HG03175 (cell line): ENCODE measurements around the gene KNTC1.
"Not testable (repeated sequence)": the region's sequence is repeated elsewhere in the genome, so short reads cannot be mapped to it uniquely, and the experiment has no call there.

Experiments used
- ATAC-seq: cut with Tn5 transposase; IDR thresholded peaks from one replicate; pipeline ENCODE4 v1.9.1; 2021; ENCODE audit warnings: mild to moderate bottlenecking, moderate library complexity; ENCODE audit not compliant: unreplicated experiment

The KNTC1 gene

DNA sequence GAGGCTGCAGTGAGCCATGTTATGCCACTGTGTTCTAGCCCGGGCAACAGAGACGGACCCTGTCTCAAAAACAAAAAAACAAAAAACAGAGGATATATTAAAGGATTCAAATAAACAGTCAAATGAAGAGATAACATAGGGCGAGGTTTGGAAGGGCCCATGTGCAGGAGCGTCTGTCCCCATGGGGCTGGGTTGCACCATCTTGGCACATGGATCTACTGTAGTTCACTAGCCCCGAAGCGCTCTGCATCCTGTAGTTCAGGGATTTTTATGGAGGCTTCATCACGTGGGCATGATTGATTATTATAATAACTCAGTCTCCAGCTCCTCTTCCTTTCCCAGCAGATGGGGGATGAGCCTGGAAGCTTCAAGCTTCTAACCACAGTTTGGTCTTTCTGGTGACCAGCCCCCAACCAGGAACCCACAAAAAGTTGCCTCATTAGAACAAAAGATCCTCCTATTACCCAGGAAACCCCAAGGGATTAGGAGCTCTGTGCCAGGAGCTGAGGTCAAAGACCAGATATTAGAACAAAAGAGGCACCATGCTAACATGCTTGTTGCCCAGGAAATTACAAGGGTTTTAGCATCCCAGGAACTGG, 116.3 kb downstream of the KNTC1 start:
- no peak for ATAC-seq

DNA sequence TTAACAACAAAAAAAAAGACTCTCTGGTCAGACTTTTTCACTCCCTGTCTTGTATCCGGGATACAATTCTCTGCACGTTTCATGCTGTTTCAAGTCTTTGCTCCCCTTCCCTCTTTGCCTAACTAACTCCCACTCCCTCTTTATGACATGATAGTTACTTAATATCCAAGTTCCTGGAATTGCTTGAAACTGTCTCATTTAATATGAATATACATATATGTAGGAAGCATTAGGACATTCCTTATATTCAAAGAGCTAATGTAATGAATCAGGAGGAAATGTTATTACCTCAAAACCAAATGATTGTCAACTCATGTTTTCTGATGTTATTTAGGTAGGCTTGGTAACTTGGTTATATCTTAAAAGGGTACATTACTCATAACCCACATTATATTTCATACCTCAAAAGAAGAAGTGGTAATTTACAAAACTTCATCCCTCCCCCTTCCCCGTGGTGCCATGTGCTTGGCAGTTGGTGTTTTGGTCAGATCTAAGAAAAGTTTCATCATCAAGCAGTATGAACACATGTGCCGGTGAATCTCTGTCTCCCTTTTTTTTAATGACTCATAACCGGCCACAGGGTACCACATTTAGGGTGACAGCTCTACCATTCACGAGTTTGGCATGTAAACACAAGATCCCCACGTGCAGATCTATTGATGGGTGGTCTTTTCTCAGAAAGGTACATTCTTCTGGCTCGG, 119.6 kb downstream of the KNTC1 start:
- peak; percentile 88 for ATAC-seq

DNA sequence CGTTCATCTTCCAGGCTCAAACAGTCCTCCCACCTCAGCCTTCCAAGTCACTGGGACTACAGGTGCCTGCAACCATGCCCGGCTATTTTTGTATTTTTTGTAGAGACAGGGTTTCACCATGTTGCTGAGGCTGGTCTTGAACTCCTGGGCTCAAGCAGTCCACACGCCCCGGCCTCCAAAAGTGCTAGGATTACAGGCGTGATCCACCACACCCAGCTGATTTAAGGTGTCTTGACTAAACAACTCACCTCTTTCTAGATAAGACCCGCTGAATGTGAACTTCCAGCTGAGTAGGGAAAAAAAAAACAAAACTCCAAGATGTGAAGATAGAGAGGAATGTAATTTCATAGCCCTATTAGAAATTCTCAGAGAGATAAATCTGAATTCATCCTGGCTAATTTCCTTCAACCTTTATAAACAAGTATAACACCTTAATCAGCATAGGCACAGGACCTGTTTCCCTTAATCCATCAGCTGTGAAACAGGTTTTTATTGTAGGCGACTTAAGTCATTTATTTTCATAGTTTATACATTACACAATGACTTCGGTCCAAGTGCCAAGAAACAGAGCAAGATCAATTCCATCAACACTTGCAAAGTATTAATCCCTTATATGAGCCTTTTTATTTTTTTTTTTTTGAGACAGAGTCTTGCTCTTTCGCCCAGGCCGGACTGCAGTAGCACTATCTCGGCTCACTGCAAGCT, 124.6 kb downstream of the KNTC1 start:
- no peak for ATAC-seq

GRCh38 chr12:122653291-122653690, 126.2 kb downstream of the KNTC1 start:
- not testable (repeated sequence) for ATAC-seq

- no peak for ATAC-seq
Observed at GRCh38 chr12:122656298-122656697, 129.2 kb downstream of the KNTC1 start.

GRCh38 chr12:122659579-122659978, 132.5 kb downstream of the KNTC1 start:
- no peak for ATAC-seq

DNA sequence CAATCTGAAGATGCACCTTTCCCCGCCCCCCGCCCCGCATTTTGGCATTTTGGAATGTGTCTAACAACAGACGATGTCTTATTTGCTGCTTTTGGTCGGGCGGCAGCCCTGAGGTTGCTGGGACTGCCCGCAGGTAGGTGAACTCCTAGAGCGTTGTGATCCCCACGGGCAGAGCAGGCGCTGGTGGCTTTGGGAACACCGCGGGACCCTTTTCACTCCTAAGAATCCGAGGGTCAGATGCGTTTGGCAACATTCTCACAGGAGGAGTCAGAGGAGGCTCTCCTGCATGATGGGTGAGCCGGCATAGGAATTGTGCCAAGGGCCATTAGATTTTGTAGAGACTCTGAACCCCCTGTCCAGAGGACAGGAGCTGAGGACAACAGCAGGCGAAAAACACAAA, 134.2 kb downstream of the KNTC1 start:
- ATAC-seq = no peak

DNA sequence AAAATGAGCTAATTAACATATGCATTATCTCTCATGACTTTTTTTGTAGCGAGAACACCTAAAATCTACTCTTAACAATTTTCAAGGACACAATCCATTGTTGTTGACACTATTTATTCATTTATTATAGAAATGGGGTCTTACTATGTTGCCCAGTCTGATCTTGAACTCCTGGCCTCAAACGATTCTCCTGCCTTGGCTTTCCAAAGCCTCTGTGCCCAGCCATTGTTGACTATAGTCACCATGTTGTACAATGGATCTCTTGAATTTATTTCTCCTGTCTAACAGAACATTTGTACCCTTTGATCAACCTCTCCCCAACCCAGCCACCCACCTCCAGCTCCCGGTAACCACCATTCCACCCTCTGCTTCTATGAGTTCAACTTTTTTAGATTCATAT, 134.9 kb downstream of the KNTC1 start:
- no peak for ATAC-seq

DNA sequence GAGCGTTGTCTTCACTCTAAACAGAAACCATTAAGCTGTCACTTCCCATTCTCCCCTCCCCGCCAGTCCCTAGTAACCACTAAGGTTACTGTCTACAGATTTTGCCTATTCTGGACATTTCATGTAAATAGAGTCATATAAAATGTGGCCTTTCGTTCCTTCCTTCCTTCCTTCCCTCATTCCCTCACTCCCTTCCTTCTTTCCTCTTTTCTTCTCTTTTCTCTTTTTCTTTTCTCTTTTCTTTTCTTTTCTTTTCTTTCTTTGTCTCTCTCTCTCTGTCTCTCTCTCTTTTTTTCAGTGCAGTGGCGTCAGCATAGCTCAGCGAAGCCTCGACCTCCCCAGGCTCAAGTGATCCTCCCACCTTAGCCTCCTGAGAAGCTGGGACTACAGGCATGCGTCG, 138.3 kb downstream of the KNTC1 start:
- no peak for ATAC-seq

DNA sequence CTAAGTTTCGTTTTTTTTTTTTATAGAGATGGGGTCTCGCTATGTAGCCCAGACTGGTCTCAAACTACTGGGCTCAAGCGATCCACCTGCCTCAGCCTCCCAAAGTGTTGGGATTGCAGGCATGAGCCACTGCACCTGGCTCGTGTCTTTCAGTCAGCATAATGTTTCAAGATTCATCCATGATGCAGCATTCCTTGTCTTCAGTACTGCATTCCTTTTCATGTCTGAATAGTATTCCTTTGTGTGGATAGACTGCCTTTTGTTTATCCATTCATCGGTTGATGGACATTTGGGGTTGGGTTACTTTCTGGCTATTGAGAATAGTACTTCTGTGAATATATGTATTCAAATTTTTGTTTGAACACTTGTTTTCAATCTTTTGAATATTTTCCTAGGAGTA, 138.7 kb downstream of the KNTC1 start:
- no peak for ATAC-seq

- ATAC-seq = no peak
Observed at GRCh38 chr12:122668268-122668667, 141.2 kb downstream of the KNTC1 start.

DNA sequence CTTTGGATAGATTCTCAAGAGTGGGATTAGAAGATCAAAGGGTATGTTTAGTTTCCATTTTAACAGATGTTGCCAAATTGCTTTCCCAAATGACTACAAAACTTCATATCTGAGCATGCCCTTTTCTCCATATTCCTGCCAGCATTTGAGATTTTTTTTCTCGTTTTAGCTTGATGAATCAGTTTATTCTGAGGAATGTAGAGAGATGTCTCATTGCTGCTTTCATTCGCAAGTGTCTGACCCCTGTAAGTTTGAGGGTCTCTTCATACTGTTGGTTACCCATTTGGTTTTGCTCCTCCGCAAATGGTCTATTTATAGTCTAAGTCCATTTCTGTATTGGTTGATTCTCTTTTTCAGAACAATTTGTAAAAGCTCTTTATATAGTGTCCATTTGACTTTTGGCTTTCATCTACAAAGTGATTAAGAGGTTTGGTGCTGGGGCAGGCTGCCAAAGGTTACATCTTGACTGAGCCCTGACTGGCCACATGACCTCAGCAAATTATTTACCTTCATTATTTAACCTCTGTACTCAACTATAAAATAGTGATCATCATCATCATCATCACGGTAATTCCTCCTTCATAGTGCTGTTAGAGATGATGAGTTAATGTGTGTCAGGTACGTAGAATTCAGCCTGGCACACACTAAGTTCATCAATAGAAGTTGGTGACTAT, 142.5 kb downstream of the KNTC1 start:
- no peak for ATAC-seq

DNA sequence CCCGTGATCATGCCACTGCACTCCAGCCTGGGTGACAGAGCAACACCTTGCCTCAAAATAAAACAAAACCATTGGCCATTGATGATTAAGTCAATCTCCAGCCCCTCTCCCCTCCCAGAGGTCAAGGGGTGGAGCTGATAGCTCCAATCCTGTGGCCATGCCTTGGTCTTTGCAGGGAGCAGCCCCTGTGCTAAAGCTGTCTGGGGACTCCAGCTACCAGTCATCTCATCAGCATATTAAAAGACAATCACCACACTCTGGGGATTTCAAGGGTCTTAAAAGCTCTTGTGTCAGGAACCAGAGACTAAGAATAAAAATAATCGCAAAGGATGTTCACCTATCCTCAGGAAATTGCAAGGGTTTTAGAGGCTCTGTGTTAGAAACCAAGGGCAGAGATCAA, 145.5 kb downstream of the KNTC1 start:
- ATAC-seq = no peak
